NCI-H2196 treated with DMSO at 0.1 percent for 48 hours (cell line): Measurements from ENCODE around the gene MTFR1L.
"Not testable (repeated sequence)": the region's sequence is repeated elsewhere in the genome, so short reads cannot be mapped to it uniquely, and the experiment has no call there.

Source experiments
- DNase-seq: peaks from one replicate; lab custom pipeline; 2025; ENCODE audit not compliant: unreplicated experiment; lab: John Stamatoyannopoulos, UW

The MTFR1L gene

GRCh38 chr1:25821630-25822091 lies 1.9 kb downstream of the MTFR1L start:
- DNase-seq, result peak; percentile 25

- no peak for DNase-seq
Observed at GRCh38 chr1:25825605-25826004, 5.9 kb downstream of the MTFR1L start.

- DNase-seq, result no peak
Observed at GRCh38 chr1:25826571-25826970, 6.8 kb downstream of the MTFR1L start.

- no peak for DNase-seq
Observed at GRCh38 chr1:25828491-25828890, 8.7 kb downstream of the MTFR1L start.

GRCh38 chr1:25829046-25829445 lies 9.3 kb downstream of the MTFR1L start:
- no peak for DNase-seq

- no peak for DNase-seq
Observed at GRCh38 chr1:25831569-25832196, 11.9 kb downstream of the MTFR1L start.

GRCh38 chr1:25832336-25833037 lies 12.7 kb downstream of the MTFR1L start:
- no peak for DNase-seq

- no peak for DNase-seq
Observed at GRCh38 chr1:25833158-25833557, 13.4 kb downstream of the MTFR1L start.

GRCh38 chr1:25834894-25835293 lies 15.1 kb downstream of the MTFR1L start:
- no peak for DNase-seq

- no peak for DNase-seq
Observed at GRCh38 chr1:25836695-25837094, 16.9 kb downstream of the MTFR1L start.

- peak; percentile 14 for DNase-seq
Observed at GRCh38 chr1:25837262-25837875, 17.6 kb downstream of the MTFR1L start.

GRCh38 chr1:25839808-25840207 lies 20.1 kb downstream of the MTFR1L start:
- not testable (repeated sequence) for DNase-seq

- DNase-seq, result no peak
Observed at GRCh38 chr1:25843483-25843882, 23.7 kb downstream of the MTFR1L start.

- DNase-seq, result no peak
Observed at GRCh38 chr1:25844536-25845337, 25.0 kb downstream of the MTFR1L start.

GRCh38 chr1:25845664-25846063 lies 25.9 kb downstream of the MTFR1L start:
- DNase-seq, result no peak

GRCh38 chr1:25847929-25848328 lies 28.2 kb downstream of the MTFR1L start:
- no peak for DNase-seq

- DNase-seq, result no peak
Observed at GRCh38 chr1:25848531-25848930, 28.8 kb downstream of the MTFR1L start.

GRCh38 chr1:25854554-25854953 lies 34.8 kb downstream of the MTFR1L start:
- DNase-seq, result peak; percentile 47

GRCh38 chr1:25856856-25857255 lies 37.1 kb downstream of the MTFR1L start:
- no peak for DNase-seq

- no peak for DNase-seq
Observed at GRCh38 chr1:25858494-25858893, 38.7 kb downstream of the MTFR1L start.
